ENCODE measurements around the gene KRT35. TPM values are rescaled to one million over a fixed set of nuclear protein-coding genes. Genes with fewer than 3 reads are reported as not detected.

Gene KRT35
- total RNA-seq, 1 experiment from 2014 or later, result not detected

Small RNA genes within 50 kb of the gene (microRNA-seq; reads per million reads assigned to microRNA genes)
- gene MIR6510 (ENCODE audit: borderline number of aligned reads), result not detected

Other genes starting within 250 kb of the KRT35 start
- gene KRTAP9-3, start 248.7 kb downstream of the KRT35 start, total RNA-seq (2021; ENCODE audit: unreplicated experiment), result not detected
- not detected for gene KRTAP9-8, start 243.2 kb downstream of the KRT35 start, total RNA-seq (2021; ENCODE audit: unreplicated experiment)
- not detected for gene KRTAP9-4, start 231.5 kb downstream of the KRT35 start, total RNA-seq (2021; ENCODE audit: unreplicated experiment)
- not detected for gene KRTAP9-9, start 225.8 kb downstream of the KRT35 start, total RNA-seq (2021; ENCODE audit: unreplicated experiment)
- gene KRTAP9-6, start 215.8 kb downstream of the KRT35 start, total RNA-seq (2021; ENCODE audit: unreplicated experiment), result not detected
- not detected for gene KRTAP9-7, start 205.5 kb downstream of the KRT35 start, total RNA-seq (2021; ENCODE audit: unreplicated experiment)
- gene KRTAP29-1, start 178.3 kb downstream of the KRT35 start, total RNA-seq (2021; ENCODE audit: unreplicated experiment), result 0.22 TPM
- gene KRTAP16-1, start 171.8 kb downstream of the KRT35 start, total RNA-seq (2021; ENCODE audit: unreplicated experiment), result not detected
- not detected for gene KRTAP17-1, start 165.4 kb downstream of the KRT35 start, total RNA-seq (2021; ENCODE audit: unreplicated experiment)
- not detected for gene KRT33A, start 130.3 kb downstream of the KRT35 start, total RNA-seq (2021; ENCODE audit: unreplicated experiment)
- not detected for gene KRT33B, start 111.3 kb downstream of the KRT35 start, total RNA-seq (2021; ENCODE audit: unreplicated experiment)
- not detected for gene KRT34, start 98.8 kb downstream of the KRT35 start, total RNA-seq (2021; ENCODE audit: unreplicated experiment)
- gene KRT31, start 83.5 kb downstream of the KRT35 start, total RNA-seq (2021; ENCODE audit: unreplicated experiment), result not detected
- not detected for gene KRT37, start 56.6 kb downstream of the KRT35 start, total RNA-seq (2021; ENCODE audit: unreplicated experiment)
- gene KRT38, start 40.2 kb downstream of the KRT35 start, total RNA-seq (2021; ENCODE audit: unreplicated experiment), result not detected
- gene KRT32, start 13.8 kb downstream of the KRT35 start, total RNA-seq (2021; ENCODE audit: unreplicated experiment), result 0.42 TPM
- gene KRT36, start 8.8 kb upstream of the KRT35 start, total RNA-seq (2021; ENCODE audit: unreplicated experiment), result not detected
- 3.7 TPM for gene KRT13, start 24.5 kb upstream of the KRT35 start, total RNA-seq (2021; ENCODE audit: unreplicated experiment)
- 37.1 TPM for gene KRT15, start 37.7 kb upstream of the KRT35 start, total RNA-seq (2021; ENCODE audit: unreplicated experiment)
- 1,248 TPM for gene KRT19, start 47.2 kb upstream of the KRT35 start, total RNA-seq (2021; ENCODE audit: unreplicated experiment)
- 0.15 TPM for gene KRT9, start 90.9 kb upstream of the KRT35 start, total RNA-seq (2021; ENCODE audit: unreplicated experiment)
- not detected for gene KRT14, start 105.7 kb upstream of the KRT35 start, total RNA-seq (2021; ENCODE audit: unreplicated experiment)
- 0.61 TPM for gene KRT16, start 131.6 kb upstream of the KRT35 start, total RNA-seq (2021; ENCODE audit: unreplicated experiment)
- gene KRT17, start 143.4 kb upstream of the KRT35 start, total RNA-seq (2021; ENCODE audit: unreplicated experiment), result not detected
- 1,082 TPM for gene EIF1, start 207.7 kb upstream of the KRT35 start, total RNA-seq (2021; ENCODE audit: unreplicated experiment)
- gene GAST, start 231.2 kb upstream of the KRT35 start, total RNA-seq (2021; ENCODE audit: unreplicated experiment), result not detected

Data from HCT116 (cell line).